HEK293T (cell line): Measurements from ENCODE around the gene ADSL.

Experiments
- ARNT ChIP-seq: fragments of 450-650 bp; IDR thresholded peaks from 2 replicates; pipeline ENCODE4 v1.6.1; 2017; ENCODE audit warnings: mild to moderate bottlenecking
- BHLHE40 ChIP-seq: fragments of 450-650 bp; IDR thresholded peaks from 2 replicates; pipeline ENCODE4 v1.6.1; 2016; ENCODE audit warnings: mild to moderate bottlenecking, moderate library complexity, borderline replicate concordance
- CTBP1 ChIP-seq: fragments of 450-650 bp; IDR thresholded peaks from 2 replicates; pipeline ENCODE4 v1.6.1; 2016; ENCODE audit warnings: borderline replicate concordance
- ELF4 ChIP-seq: fragments of 450-650 bp; IDR thresholded peaks from 2 replicates; pipeline ENCODE4 v1.6.1; 2017; ENCODE audit warnings: antibody characterized with exemption
- FOXK2 ChIP-seq: fragments of 450-650 bp; IDR thresholded peaks from 2 replicates; pipeline ENCODE4 v1.6.1; 2016; ENCODE audit warnings: mild to moderate bottlenecking
- FOXM1 ChIP-seq: fragments of 450-650 bp; IDR thresholded peaks from 2 replicates; pipeline ENCODE4 v1.6.1; 2017; ENCODE audit warnings: mild to moderate bottlenecking, borderline replicate concordance
- HDGF ChIP-seq: fragments of 450-650 bp; IDR thresholded peaks from 2 replicates; pipeline ENCODE4 v1.6.1; 2017; ENCODE audit warnings: antibody characterized with exemption, borderline replicate concordance
- SP1 ChIP-seq: fragments of 450-650 bp; IDR thresholded peaks from 2 replicates; pipeline ENCODE4 v1.6.1; 2017
- SUZ12 ChIP-seq: fragments of 450-650 bp; IDR thresholded peaks from 2 replicates; pipeline ENCODE4 v1.6.1; 2016; ENCODE audit warnings: mild to moderate bottlenecking
- TARDBP ChIP-seq: fragments of 450-650 bp; IDR thresholded peaks from 2 replicates; pipeline ENCODE4 v1.6.1; 2016
- ZNF384 ChIP-seq: fragments of 450-650 bp; IDR thresholded peaks from 2 replicates; pipeline ENCODE4 v1.6.1; 2016
- TF ChIP-seq, protein P1 (sequence below): fragments of 450-650 bp; IDR thresholded peaks from 2 replicates; pipeline ENCODE4 v1.6.1; 2016

DNA sequence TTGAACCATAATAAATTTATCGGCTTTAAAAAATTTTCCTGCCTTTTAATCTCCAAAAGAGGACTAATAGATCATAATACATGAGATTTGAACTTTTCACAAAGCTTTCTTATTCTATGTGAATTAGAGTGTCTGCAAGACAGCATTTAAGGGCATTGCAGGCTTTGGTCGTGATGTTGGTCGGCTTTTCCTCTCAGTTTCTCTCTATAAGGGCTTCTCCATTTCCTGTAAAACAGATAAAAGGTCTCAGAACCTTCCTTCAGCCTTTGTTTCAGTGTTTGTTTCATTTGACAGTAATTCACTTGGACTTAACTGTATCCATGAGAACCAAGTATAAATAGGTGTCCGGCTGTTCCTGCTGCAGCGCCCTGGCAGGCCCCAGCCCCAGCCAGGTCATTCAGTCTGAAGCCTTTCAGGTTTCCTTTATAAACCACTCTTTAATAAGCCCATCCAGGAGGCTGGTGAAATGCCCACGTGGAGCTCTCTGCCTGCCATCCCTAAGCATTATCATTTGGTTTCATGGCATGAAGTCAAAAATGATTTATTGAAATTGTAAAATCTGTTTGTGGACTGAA, 37.2 kb upstream of the ADSL start:
- TF ChIP-seq FOXM1, result no peak
- no peak for TF ChIP-seq BHLHE40
- TF ChIP-seq SP1, result no peak
- TF ChIP-seq, protein P1, sequence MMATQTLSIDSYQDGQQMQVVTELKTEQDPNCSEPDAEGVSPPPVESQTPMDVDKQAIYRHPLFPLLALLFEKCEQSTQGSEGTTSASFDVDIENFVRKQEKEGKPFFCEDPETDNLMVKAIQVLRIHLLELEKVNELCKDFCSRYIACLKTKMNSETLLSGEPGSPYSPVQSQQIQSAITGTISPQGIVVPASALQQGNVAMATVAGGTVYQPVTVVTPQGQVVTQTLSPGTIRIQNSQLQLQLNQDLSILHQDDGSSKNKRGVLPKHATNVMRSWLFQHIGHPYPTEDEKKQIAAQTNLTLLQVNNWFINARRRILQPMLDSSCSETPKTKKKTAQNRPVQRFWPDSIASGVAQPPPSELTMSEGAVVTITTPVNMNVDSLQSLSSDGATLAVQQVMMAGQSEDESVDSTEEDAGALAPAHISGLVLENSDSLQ, result no peak
- TF ChIP-seq TARDBP, result no peak
- no peak for TF ChIP-seq HDGF
- no peak for TF ChIP-seq CTBP1
- no peak for TF ChIP-seq ARNT
- TF ChIP-seq ELF4, result no peak
- no peak for TF ChIP-seq FOXK2
- no peak for TF ChIP-seq SUZ12
- TF ChIP-seq ZNF384, result no peak
